ENCODE results near the gene CCDC146.
"Not testable (repeated sequence)": the region's sequence is repeated elsewhere in the genome, so short reads cannot be mapped to it uniquely, and the experiment has no call there.

The CCDC146 gene

GRCh38 chr7:77121860-77122681 is at the start of gene CCDC146:
Gene CCDC146, plus strand, starts transcription at chr7:77122615. Its CDS starts 45,054 bp downstream, at chr7:77167669.
- peak; percentile 71 to 98 for DNase-seq

GRCh38 chr7:77074786-77075396 is 47.5 kb upstream of the CCDC146 start:
- not testable (repeated sequence) for DNase-seq

- not testable (repeated sequence) for DNase-seq
Observed at GRCh38 chr7:77077060-77077459, 45.4 kb upstream of the CCDC146 start.

GRCh38 chr7:77079112-77079511 is 43.3 kb upstream of the CCDC146 start:
- not testable (repeated sequence) for DNase-seq

GRCh38 chr7:77079624-77080023 is 42.8 kb upstream of the CCDC146 start:
- DNase-seq: not testable (repeated sequence)

GRCh38 chr7:77080236-77080635 is 42.2 kb upstream of the CCDC146 start:
- DNase-seq: not testable (repeated sequence)

- DNase-seq: not testable (repeated sequence)
Observed at GRCh38 chr7:77082192-77082591, 40.2 kb upstream of the CCDC146 start.

- not testable (repeated sequence) for DNase-seq
Observed at GRCh38 chr7:77092301-77092700, 30.1 kb upstream of the CCDC146 start.

- DNase-seq: not testable (repeated sequence)
Observed at GRCh38 chr7:77100501-77100900, 21.9 kb upstream of the CCDC146 start.

GRCh38 chr7:77101187-77101586 is 21.2 kb upstream of the CCDC146 start:
- not testable (repeated sequence) for DNase-seq

GRCh38 chr7:77102671-77103070 is 19.7 kb upstream of the CCDC146 start:
- DNase-seq: not testable (repeated sequence)

GRCh38 chr7:77105904-77106303 is 16.5 kb upstream of the CCDC146 start:
- DNase-seq: not testable (repeated sequence)

- DNase-seq: not testable (repeated sequence)
Observed at GRCh38 chr7:77107659-77108058, 14.8 kb upstream of the CCDC146 start.

- DNase-seq: not testable (repeated sequence)
Observed at GRCh38 chr7:77108362-77108761, 14.1 kb upstream of the CCDC146 start.

- DNase-seq: not testable (repeated sequence)
Observed at GRCh38 chr7:77112719-77113306, 9.6 kb upstream of the CCDC146 start.

- DNase-seq: not testable (repeated sequence)
Observed at GRCh38 chr7:77125486-77125885, 3.1 kb downstream of the CCDC146 start.

- not testable (repeated sequence) for DNase-seq
Observed at GRCh38 chr7:77127009-77127408, 4.6 kb downstream of the CCDC146 start.

GRCh38 chr7:77128582-77129410 is 6.4 kb downstream of the CCDC146 start:
- DNase-seq: peak in 1 of 2 donors; percentile 46

GRCh38 chr7:77131781-77132180 is 9.4 kb downstream of the CCDC146 start:
- not testable (repeated sequence) for DNase-seq

GRCh38 chr7:77138668-77139067 is 16.3 kb downstream of the CCDC146 start:
- not testable (repeated sequence) for DNase-seq

- not testable (repeated sequence) for DNase-seq
Observed at GRCh38 chr7:77140291-77140690, 17.9 kb downstream of the CCDC146 start.

GRCh38 chr7:77152232-77152631 is 29.8 kb downstream of the CCDC146 start:
- not testable (repeated sequence) for DNase-seq

All from bone marrow (tissue), 2 donors.